K562 (cell line): Measurements from ENCODE around the gene EFHC2.

Experiments
- ESRRA ChIP-seq: fragments of 450-650 bp; IDR thresholded peaks from 2 replicates; pipeline ENCODE4 v1.6.1; 2014; ENCODE audit warnings: low read depth, mild to moderate bottlenecking, moderate library complexity, borderline replicate concordance
- MEF2D ChIP-seq: conservative IDR thresholded peaks from 2 replicates; pipeline ENCODE4 v1.6.1; 2016; ENCODE audit warnings: low read depth, missing genetic modification characterization, missing compliant biosample characterization

GRCh38 chrX:44244008-44244407 is 99.5 kb downstream of the EFHC2 start:
- TF ChIP-seq ESRRA = no peak
- no peak for TF ChIP-seq MEF2D (tag)
